ENCODE measurements around the gene WDR48.

WDR48 gene

DNA sequence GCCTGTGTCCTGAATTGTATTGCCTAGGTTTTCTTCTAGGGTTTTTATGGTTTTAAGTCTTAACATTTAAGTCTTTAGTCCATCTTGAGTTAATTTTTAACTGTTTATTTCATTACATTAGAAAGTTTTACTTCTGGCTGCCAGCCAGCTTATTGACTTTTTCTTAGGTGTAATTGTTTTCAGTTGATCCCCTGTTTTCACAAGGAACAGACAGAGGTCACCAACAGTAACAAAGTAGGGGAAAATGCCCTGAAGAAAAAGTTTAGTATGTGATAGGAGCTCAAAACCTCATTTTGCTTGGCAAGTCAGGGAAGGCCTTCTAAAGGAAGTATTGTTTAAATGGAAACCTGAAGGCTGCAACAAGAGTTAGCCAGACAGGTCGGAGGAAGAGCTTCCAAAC, 10.4 kb downstream of the WDR48 start:
- in situ Hi-C loops (cut with MboI; ENCODE audit: low sequenced_read_pairs), result no loop called here

DNA sequence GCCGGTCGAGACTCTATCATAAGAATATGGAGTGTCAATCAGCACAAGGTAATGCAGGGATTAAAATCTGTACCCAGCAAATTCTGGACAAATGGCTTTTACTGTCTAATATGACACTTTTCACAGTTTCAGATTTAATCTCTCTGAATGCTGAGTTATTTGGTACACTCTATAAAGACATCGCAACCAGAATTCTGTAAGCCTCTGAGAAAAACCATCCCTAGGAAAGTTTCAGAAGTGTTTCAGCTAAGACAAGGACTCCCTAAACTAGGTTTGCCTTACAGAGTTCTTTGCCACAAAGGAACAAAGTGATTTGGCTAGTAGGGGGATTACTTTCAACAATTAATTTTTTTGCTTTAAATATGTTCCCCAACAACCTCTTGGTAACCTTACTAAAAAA, 11.3 kb downstream of the WDR48 start:
- in situ Hi-C loops (cut with MboI; ENCODE audit: low sequenced_read_pairs), result no loop called here

DNA sequence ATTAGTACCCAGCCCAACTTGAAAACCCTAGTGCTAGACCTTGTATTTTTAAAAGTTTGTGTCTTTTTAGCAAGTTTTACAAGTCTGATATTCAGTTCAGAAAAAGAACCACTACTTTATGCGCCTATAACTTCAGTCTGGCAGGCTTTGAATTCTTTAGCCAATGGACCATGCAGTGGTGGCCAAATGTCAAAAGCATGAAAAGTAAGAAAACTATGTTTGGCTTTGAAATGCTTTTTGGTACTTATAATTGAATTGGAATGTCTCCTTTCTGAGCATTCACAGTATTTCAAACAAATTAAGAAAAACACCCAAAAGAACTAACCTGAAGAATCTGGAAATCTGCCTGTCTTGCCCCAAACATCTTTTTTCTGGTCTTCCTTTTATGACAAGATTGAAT, 12.8 kb downstream of the WDR48 start:
- in situ Hi-C loops (cut with MboI; ENCODE audit: low sequenced_read_pairs), result no loop called here

DNA sequence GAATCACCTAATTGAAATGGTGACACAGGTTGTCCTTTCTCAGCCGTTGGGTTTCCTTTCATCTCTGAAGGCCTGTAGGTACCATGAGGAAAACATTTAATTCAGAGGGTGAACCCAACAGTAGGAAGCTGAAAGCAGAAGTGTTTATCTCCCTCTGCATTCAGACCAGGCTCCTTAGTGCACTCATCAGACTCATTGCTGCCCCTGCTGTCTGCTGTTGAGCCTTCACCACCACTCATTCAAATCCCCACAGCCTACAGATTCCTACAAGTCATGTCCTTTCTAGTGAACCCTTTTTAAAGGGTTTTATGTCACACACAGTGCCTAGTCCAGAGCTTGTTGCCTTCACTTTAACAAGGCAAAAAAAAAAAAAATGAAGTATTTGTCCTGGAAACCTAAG, 13.4 kb downstream of the WDR48 start:
- in situ Hi-C loops (cut with MboI; ENCODE audit: low sequenced_read_pairs), result no loop called here

DNA sequence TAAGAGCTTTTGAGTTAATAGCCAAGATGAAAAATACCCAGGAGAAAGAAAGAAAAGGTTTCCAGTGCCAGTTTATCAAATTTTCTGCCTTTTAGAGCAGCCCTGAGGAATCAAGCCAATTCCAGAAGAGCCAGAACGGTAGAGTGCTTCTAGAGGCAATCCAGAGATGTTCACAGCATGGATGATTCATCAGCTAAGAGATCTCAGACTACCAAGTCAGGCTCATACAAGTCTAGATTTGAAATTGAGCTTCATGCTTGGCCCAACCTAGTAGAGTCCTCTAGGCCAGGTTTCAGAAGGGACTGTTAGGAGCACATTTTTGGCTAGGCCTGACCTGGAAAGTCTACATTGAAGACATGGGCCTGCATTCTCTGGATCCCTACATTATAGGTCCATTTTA, 15.5 kb downstream of the WDR48 start:
- in situ Hi-C loops (cut with MboI; ENCODE audit: low sequenced_read_pairs), result no loop called here

DNA sequence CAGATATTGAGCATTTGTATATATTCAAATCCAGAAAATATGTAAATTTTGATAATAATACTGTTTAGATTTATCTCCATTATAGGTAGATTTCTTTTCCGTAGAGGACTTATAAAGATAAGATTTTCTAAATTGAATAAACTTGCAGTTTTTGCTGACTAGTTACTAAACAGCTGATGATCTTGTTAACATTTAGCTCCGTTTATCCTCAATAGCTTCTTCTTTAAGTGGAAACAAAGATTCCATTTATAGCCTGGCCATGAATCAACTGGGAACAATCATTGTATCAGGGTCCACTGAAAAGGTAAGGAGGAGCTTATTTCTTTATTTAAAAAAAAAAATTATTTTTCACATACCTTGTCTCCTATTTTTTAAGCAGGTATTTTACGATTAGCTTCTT, 16.7 kb downstream of the WDR48 start:
- in situ Hi-C loops (cut with MboI; ENCODE audit: low sequenced_read_pairs), result no loop called here

DNA sequence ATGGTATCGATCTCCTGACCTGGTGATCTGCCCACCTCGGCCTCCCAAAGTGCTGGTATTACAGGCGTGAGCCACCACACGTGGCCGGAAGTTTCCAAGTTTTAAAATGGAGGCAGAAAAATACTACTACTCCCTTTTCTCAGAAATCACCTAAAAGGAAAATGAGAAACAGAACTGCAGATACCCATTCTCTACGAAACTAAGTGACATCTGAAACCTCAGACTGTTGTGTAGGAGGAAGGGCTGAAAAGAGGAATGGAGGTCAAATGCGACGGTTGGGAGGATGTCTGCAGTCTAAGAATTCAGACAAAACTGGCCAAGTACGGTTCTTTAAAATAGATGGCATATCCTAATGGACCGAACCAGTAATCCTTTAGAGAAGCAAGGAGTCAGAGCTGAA, 24.1 kb downstream of the WDR48 start:
- in situ Hi-C loops (cut with MboI; ENCODE audit: low sequenced_read_pairs), result no loop called here

DNA sequence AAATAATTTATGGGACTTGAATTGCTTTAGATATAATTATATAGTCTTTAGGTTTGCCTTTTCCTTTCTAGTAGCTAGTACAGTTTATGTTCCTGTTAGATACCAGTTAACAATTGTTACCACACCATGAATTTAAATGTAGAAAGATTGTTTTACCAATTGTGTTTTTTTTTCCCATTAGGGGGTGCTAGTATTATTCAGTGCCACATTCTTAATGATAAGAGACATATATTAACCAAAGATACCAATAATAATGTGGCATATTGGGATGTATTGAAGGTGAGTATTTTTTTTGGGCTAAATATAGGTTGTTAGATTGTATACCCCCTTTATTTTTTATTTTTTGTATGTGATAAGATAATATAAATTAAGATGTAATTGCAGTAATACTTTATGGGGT, 27.7 kb downstream of the WDR48 start:
- in situ Hi-C loops (cut with MboI; ENCODE audit: low sequenced_read_pairs), result no loop called here

DNA sequence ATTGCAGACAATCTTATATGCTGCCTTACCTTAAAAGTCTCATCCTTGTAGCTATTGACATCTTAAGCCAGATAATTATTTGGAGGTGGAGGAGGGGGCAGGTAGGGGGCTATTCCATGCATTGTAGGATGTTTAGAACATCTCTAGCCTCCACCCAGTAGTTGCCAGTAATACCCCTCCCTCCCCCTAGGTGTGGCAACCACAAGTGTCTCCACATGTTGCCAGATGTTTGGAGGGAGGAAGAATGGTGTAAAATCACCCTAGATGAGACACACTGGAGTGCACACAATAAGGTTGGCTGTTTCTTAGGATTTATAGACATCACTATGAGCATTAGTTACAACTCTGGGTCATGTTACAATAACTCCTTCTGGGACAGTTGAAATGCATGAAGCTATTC, 28.2 kb downstream of the WDR48 start:
- in situ Hi-C loops (cut with MboI; ENCODE audit: low sequenced_read_pairs), result no loop called here

DNA sequence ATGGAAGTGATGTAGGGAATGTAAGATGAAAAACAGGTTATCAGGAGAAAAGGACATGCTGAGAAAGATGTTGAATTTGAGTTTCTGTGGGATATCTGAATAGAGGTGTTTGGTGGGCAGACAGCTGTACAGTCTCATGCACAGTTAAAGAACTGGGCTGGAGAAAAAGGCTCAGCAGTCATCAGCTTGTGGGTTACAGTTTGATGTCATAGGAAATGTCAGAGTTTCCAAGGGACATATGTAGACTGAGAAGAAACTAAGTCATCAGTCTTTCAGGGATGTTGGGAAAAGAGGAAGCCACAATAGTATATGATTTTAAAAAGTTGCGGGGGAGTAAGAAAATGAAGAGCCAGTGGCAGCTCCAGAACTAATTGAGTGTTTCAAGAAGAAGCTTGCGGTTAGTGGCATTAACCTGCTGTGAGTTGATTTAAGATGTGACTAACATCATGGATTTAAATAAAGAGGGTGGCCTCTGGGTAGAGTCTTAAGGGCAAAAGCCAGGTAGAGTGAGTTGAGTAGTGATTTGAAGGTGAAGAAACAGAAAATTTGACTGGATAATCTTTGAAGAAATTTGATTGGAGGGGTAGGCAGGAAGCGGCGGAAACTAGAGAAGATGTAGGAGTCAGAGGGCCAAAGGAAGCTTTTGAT, 31.0 kb downstream of the WDR48 start:
- in situ Hi-C loops (cut with MboI; ENCODE audit: low sequenced_read_pairs), result no loop called here

DNA sequence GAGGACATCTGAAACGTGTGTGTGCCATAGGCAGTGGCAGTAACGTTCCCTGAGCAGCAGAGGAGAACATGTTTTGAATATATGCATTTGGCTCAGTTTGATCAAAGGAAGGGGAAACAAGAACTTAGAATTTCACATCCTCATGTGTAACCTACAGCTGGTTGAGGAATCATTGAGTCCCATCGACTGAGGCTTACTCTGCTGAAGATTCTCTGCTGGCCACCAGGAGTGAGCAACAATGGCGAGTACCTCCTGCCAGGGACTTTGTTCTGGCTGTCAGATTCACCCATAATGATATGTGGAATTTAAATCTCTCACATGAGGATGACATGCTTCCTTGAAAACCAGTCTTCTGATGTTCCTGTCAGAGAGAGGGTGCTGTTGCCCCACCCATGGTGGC, 34.3 kb downstream of the WDR48 start:
- in situ Hi-C loops (cut with MboI; ENCODE audit: low sequenced_read_pairs), result no loop called here

DNA sequence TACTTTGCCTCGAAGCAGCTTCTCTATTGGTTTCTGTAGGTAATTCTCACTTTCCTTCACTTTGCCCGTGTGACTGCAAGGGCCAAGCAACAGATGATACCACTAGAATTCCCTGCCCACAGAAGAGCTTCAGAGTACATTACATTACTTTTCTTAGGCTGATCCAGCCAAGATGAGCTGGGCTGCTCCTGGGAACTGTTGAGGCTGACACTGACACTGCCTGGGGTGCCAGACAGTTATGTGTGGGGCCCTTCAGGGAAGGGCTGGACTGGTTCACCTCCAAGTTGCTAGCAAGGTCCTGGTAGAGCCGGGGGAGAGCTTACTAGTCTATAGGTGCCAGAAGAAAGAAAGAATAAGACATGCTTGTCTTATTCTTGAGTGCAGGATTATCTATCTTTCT, 36.6 kb downstream of the WDR48 start:
- in situ Hi-C loops (cut with MboI; ENCODE audit: low sequenced_read_pairs), result no loop called here

DNA sequence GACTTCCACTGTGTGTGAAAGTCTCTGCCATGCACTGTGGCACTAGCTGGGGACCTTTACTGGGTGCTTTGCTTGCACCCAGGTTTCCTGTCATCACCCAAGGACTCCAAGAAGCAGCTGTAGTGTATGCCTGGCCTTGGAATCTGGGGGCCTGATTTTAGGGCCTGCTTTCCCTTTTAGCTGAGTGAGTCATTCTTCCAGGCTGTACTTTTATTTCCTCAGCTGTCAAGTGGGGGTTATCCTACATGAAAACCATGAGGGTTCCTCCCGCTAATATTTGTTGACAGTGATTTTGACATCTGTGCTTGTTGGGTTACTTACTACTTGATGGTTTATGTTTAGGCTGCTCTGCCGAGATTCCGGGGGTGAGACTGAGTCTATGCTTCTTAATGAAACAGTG, 37.1 kb downstream of the WDR48 start:
- in situ Hi-C loops (cut with MboI; ENCODE audit: low sequenced_read_pairs), result no loop called here

DNA sequence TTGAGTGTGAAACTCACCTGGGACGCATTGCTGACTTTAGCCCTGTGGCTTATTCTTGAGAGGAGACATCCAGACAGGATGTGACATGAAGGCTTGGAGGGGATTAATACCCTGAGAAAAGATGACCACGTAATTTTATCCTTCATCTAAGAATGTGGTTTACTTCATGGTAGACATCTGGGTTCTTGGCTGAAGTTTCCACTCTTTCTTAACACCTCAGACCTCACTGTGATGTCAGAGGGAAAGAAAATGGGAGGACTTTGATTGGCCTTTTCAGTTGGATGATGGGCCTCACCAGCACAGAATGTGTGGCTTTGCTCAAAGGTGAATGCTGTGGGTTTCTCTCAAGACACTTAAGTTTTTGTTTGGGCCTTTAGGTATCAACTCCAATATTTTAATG, 39.1 kb downstream of the WDR48 start:
- in situ Hi-C loops (cut with MboI; ENCODE audit: low sequenced_read_pairs), result no loop called here

DNA sequence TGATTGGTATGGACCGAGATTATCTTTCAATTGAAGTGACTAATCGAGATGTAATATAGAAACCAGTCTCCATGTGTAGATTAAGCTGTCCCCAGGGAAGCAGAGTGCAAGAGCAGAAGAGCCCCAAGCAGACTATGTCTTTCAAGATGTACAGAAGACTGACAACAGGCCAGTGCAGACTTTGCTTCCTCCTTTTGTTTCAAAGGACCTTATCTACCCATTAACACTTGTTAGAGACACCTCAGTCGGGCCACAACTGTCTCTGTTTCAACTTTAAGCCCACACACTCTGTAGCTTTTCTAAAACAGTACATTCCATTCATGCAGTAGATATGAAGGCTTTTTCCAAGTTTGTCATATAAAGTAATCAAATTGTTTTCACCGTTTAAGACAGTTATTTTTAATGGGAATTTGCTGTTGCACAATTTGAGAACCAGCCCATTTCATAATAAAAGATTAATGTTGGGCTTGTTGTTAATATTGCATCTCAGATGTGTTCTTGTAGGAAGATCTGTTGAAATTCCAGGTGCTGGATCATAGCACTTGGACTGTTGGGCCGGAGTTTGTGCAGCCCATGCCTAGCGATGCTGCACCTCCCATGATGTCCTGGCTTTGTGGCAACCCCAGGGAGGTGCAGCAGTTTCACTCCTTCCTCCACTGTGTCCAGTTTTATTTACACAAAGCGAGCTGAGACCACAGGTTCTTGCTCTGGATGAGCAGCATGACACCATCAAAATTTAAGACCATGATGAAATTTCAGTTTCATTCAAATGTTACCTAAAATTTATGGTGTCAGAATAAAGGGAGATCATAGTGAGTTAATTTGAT, 43.2 kb downstream of the WDR48 start:
- in situ Hi-C loops (cut with MboI; ENCODE audit: low sequenced_read_pairs), result no loop called here

DNA sequence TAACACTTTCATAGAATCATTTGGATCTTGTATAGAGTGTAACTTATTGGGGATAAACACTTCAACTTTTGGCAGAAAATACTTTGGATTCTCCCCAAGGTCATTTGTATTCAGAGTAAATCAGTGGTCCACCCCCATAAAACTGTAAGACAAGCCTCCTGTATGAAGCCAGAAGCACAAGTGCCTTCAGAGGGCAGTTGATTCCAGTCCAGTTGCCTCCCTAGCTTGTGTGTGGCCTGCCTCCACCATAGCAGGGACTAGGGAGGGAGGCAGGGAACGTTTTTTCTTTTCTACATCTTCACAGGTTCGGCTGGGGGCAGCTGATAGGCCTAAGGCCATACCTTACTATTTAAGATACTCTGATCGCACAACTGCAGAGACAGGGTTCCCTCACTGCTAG, 44.0 kb downstream of the WDR48 start:
- in situ Hi-C loops (cut with MboI; ENCODE audit: low sequenced_read_pairs), result no loop called here

DNA sequence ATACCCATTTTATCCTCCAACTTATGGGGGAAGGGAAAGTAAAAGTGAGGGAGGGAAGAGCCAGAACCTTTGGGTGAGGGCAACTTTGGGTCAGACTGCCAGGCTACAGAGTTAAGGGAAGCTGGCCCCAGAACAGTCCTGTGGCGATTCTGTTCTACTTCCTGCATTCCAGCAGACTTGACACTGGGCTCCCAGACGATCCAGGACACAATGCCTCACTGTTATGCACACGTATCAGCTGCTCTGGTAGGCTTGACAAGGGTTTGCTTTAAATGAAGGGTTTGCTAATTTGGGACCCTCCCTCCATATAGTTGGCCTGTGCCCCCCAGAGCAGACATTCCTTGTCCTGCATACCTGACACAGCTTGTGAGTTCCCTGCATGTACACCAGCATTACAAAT, 45.0 kb downstream of the WDR48 start:
- in situ Hi-C loops (cut with MboI; ENCODE audit: low sequenced_read_pairs), result no loop called here

DNA sequence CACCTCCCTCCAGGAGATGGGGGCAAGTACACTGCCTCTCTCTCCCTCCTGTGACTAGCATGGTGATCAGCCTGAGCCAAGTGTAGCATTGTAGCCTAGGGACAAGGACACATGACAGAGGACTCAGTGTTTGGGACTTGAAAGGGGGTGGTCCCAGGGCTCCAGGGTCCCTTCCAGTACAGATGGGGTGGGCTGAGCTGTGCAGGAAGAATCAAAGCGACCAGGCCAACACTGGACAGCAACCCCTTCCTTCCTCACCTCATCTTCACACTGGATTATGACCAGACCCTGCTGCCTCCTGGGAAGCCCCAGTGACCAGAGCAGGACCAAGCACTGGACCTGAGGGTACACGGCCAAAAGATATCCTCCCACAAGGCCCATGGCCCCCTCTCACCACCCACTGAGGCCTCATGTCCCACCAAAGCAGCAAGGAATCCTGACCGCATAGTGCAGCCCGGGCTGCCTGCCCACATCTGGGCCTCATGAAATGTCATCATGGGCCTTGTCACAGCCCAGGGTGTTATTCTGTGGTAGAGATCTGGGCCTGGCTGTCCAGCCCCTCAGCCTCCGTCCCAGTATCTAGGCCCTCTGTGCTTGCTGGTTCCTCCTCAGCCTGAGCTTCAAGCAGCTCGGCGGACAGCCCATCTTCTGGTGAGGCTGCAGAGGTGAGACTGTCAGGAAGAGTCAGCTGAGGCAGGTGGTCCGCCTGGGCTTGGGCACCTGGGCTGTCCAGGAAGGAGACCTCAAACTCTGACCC, 46.1 kb downstream of the WDR48 start:
- in situ Hi-C loops (cut with MboI; ENCODE audit: low sequenced_read_pairs), result no loop called here

DNA sequence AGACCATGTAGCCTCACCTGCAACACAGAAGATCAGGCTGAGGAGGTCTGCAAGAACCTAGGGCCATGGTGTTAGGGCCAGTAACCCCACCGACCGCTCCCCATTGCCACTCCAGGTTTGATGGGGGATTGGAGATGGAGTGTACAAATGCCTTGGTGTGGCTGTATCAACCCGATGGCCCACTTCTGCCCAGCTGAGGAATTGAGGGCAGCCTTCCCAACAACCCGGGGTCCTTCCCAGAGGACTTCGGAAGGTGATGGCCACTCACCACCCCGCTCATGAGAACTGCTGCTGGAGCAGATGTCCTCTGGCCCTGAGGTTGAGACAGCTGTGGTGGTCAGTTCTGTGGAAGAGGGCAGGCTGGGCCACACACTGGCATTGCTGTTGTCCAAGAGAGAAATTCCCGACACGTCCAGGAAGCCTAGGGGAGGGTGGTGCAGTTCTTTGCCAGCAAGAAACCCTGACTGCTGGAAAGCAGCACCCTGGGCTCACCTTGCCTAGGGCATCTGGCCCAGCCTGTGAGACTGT, 46.7 kb downstream of the WDR48 start:
- in situ Hi-C loops (cut with MboI; ENCODE audit: low sequenced_read_pairs), result no loop called here

DNA sequence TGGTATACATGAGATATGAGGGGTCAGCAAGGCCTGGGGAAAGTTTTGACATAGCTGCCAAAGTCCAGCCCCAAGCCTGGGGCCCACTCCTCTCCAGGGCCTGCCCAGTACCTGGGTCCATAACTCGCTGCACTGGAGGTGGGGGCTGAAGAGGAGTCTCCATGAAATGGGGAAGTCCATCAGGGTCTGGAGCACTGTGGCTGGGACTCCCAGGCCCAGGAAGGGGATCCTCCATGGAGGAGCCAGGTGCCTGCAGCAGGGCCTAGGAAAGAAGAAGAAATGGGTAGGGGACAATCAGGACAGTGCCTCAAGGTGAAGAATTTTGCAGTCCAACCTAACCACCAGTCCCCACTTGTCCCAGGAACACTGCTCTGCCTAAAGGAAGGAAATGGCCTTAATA, 47.4 kb downstream of the WDR48 start:
- in situ Hi-C loops (cut with MboI; ENCODE audit: low sequenced_read_pairs), result no loop called here

DNA sequence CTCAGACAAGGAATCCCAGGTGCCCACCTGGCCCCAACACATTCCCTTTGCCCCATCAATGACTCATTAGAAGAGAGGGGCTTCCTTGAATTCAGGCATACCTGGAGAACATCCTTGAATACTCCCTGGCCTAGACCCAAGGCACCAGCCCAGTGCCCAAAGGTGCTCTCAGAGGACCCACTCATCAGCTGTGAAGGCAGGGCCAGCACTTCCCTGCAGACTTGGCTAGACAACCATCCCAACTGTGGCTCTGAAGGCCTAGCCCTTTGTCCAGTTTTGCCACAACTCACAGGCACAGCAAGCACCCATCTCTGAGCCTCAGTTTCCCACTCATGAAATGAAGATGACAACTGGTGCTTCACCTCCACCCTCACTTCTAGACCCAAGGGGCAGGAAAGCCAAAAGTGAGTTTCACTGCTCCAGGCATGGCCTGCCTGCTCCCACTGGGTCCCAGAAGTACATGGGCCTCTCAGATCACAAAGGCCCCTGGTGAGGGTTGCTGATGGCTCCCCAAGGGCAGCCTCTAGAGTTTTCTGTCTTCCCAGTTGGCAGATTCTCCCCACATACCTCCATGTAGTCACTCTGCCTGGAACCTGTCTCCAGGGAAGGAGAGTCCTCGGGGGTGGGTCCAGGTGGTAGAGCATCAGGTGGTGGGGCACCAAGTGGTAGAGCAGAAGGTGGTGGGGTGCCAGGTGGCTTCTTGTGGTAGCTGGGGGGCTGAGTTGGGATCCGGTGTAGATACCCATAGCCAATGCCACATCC, 48.1 kb downstream of the WDR48 start:
- in situ Hi-C loops (cut with MboI; ENCODE audit: low sequenced_read_pairs), result no loop called here

All from HL-60/S4 treated with retinoic acid at 250 ng/mL for 4 days and 3 days (cell line).